ENCODE results near the gene SETX. TPM values are rescaled to one million over a fixed set of nuclear protein-coding genes. Genes with fewer than 3 reads are reported as not detected.

Gene SETX
- total RNA-seq, 1 experiment from 2014 or later: 44.3 TPM

DNA sequence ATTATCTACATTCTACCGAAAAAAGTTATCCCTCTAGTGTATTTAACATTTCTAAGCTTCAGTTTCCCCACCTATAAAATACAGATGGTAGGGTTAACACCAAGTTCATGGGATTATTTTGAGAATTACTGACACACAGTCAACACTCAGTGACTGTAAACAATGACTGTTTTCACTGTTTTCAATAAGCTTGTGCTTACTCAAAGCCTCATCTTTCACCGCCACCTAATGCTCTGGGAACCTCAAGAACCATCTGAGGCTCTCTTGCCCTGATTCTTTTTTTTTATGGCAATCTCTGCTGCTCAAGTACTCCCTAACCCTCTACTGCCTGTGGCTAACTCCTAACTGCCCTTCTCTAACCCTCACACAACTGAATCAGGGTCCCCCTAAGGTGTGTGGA lies 59.6 kb downstream of the SETX start:
- H3K79me1 ChIP-seq (ENCODE audit: insufficient read depth, low read depth, low read length, poor library complexity, severe bottlenecking): no peaks in the 10 kb centered on the region
- H3K4me3 Mint-ChIP-seq: no peak overlapping the region
- H3K27ac Mint-ChIP-seq: peak overlapping the region in 2 of 3 experiments; percentile 50 to 71; a peak in 5 of 7 replicates
- H2BK5ac ChIP-seq (ENCODE audit: insufficient read length, low read length): no peak overlapping the region
- no CpG with 5 or more reads among the region's 2 CpGs for WGBS (ENCODE audit: extremely low coverage, insufficient read length, low lambda C conversion rate)
- no peak overlapping the region for H2BK20ac ChIP-seq (ENCODE audit: low read depth, low read length, poor library complexity, severe bottlenecking)
- no peak overlapping the region for H4K5ac ChIP-seq (ENCODE audit: insufficient read length, low read depth, low read length)
- no peak overlapping the region for H3K9ac ChIP-seq (ENCODE audit: extremely low read depth, insufficient read length, low read length)
- H2AK5ac ChIP-seq (ENCODE audit: insufficient read length, low read length): no peak overlapping the region
- H3K23ac ChIP-seq (ENCODE audit: insufficient read length, low read depth, low read length): no peak overlapping the region
- H3K4me1 Mint-ChIP-seq: peaks cover 6 to 14% of the 10 kb centered on the region in 2 experiments
- H2BK15ac ChIP-seq (ENCODE audit: low read depth, low read length): no peak overlapping the region
- TF ChIP-seq CTCF (conservative IDR thresholded peaks at IDR 0.05): no peak
- H2BK12ac ChIP-seq (ENCODE audit: insufficient read length, low read depth, low read length): no peak overlapping the region
- no peaks in the 10 kb centered on the region for H3K9me3 Mint-ChIP-seq
- H3K56ac ChIP-seq (ENCODE audit: insufficient read length, low read depth, low read length): no peak overlapping the region
- peaks cover 35 to 73% (median 65%) of the 10 kb centered on the region in 3 experiments for H3K36me3 Mint-ChIP-seq (ENCODE audit: insufficient read depth in 1 of 3, low read depth in 3 of 3)
- no peak overlapping the region for H4K8ac ChIP-seq (replicated peaks; ENCODE audit: insufficient read length, low read depth, low read length)
- no peaks in the 10 kb centered on the region for H4K20me1 ChIP-seq (ENCODE audit: control insufficient read depth, insufficient read depth, insufficient read length)
- H2BK120ac ChIP-seq (ENCODE audit: low read depth, low read length, poor library complexity, severe bottlenecking): no peak overlapping the region
- no peak overlapping the region for H3T11ph ChIP-seq (ENCODE audit: low read length)
- peaks cover 3% of the 10 kb centered on the region; the same call in 1 of the 2 replicates for H3K4me1 ChIP-seq (ENCODE audit: insufficient read depth, low read length)
- H3K9me3 ChIP-seq (ENCODE audit: control insufficient read depth, low read depth, low read length): no peaks in the 10 kb centered on the region
- H4K91ac ChIP-seq (ENCODE audit: insufficient read length, low read depth, low read length): no peak overlapping the region
- no peak overlapping the region for H2AFZ ChIP-seq (ENCODE audit: low read length)
- no peaks in the 10 kb centered on the region for H3K27me3 Mint-ChIP-seq (ENCODE audit: low read depth)
- H3K27me3 ChIP-seq (ENCODE audit: insufficient read depth, low read length): no peaks in the 10 kb centered on the region
- H3K79me2 ChIP-seq (ENCODE audit: insufficient read depth, low read length): no peaks in the 10 kb centered on the region
- H3K23me2 ChIP-seq (ENCODE audit: insufficient read length, low read depth, low read length, poor library complexity, severe bottlenecking): no peaks in the 10 kb centered on the region
- no peak for DNase-seq
- H3K27ac ChIP-seq (ENCODE audit: insufficient read length, low read depth, low read length): no peak overlapping the region
- no peak overlapping the region for H3K18ac ChIP-seq (ENCODE audit: insufficient read length, low read depth, low read length)
- no peak overlapping the region for H3K4me2 ChIP-seq (ENCODE audit: insufficient read depth, insufficient read length, low read length)
- H3K4ac ChIP-seq (ENCODE audit: low read depth, low read length): no peak overlapping the region
- no peak overlapping the region for H3K14ac ChIP-seq (ENCODE audit: insufficient read depth, low read length)
